ENCODE results near the gene IPCEF1.

IPCEF1 gene

DNA sequence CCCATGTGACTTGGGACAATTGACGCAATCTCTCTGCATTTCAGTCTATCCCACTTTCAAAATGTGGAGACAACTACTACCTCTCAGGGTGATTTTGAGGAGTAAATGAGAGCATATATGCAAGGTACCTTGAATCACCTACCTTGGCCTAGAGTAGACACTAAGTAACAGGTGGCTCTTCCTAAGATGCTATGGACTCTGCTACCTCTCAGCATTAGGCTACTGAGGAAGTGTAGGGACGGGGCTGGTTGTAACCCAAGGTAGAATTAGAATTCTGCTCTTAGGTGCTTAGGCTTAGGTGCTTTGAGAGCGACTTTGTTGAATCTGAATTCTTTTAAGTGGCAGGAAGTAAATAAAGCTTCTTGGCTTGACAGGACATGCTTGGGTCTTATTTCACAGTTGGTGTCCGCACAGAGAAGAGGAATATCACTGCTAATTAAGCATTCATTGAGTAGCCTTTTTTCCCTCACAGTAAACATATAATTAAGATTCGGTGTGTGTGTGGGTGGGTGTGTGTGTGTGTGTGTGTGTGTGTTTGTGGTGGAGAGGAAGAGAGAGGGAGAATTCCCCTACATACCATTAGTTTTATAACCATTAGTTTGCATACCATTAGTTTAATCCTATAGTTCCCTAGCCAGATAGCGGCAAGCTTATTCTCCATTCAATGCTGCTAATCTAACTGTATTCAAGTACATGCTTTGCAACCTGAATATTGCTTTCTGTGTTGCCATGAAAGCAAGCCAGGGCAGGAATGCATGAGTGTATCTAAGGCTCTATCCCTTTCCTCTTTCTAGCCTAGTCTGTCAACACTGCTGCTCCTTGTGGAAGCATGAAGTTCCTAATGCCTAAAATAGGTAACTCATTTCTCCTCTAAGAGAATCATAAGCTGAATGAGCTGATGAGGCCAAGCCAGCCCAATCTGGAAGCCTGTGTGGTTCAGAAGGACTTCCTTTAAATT is 112.5 kb downstream of the IPCEF1 start:
- peak; percentile 19 for DNase-seq

DNA sequence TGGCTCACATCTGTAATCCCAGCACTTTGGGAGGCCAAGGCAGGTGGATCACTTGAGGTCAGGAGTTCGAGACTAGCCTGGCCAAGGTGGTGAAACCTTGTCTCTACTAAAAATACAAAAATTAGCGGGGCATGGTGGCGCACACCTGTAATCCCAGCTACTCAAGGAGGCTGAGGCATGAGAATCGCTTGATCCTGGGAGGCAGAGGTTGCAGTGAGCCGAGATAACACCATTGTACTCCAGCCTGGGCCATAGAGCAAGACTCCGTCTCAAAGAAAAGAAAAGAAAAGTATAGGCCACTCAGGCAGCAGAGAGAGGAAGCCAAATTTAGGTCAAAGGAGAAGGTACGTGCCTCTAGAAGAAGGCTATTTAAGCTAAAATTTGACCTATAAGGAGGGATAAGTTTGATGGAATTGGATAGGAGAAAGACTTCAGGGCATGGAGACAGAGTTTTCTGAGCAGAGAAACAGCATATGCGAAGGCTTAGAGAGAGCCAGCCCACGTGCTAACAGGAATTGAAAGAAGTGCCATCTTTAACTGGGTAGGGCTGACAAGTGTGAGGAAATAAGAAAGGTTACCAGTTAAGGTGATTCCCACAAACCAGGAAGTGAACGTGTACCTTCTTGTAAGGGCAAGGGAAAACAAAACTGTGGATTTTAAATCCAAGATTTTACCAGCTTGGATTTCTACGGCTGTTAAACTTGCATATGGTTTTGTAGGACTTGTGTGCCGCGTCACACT is 113.8 kb downstream of the IPCEF1 start:
- no peak for DNase-seq

DNA sequence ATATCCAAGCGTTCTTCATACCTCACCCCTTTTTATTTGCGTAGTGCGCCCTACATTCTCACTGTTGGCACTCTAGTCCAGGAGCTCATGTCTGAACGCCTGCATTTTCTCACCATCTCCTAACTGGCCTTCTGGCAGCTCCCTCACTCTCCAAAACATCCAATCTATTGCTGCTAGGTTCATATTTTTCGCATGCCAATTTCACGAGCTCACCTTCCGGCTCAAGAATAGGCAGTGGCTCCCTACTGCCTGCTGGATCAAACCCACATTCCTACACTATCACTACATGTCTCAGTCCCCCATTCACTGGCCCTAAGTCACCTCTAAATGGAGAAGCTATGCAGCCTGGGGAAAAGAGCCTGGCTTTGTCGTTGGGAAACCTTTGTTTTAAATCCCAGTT is 115.0 kb downstream of the IPCEF1 start:
- no peak for DNase-seq

DNA sequence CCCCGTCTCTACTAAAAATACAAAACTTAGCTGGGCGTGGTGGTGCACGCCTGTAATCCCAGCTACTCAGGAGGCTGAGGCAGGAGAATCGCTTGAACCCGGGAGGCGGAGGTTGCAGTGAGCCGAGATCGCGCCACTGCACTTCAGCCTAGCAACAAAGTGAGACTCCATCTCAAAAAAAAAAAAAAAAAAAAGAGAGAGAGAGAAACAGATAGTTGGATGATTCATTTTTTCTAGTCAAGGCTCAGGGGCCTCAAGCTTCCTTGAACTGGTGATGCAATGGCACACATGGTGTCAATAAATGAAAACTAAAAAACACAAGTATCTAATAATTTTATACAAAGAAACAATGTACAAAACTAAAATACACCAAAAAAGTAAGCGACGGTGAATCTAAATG is 115.5 kb downstream of the IPCEF1 start:
- peak; percentile 47 for DNase-seq

DNA sequence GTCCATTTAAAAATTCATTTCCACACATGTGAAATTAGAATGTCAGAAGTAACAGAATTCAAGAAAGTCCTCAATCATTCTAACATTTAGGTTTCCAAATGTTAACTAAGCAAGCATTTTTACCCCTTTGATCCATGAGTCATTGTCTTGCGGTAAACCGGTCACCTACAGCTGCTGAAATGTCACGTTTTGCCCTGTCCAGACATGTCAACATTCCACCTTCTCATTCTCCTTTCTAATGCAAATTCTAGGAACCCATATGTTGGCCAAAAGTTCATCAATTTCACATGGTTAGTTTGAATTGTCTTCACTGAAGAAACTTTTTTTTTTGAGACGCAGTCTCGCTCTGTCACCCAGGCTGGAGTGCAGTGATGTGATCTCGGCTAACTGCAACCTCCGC is 117.2 kb downstream of the IPCEF1 start:
- peak; percentile 41 for DNase-seq

DNA sequence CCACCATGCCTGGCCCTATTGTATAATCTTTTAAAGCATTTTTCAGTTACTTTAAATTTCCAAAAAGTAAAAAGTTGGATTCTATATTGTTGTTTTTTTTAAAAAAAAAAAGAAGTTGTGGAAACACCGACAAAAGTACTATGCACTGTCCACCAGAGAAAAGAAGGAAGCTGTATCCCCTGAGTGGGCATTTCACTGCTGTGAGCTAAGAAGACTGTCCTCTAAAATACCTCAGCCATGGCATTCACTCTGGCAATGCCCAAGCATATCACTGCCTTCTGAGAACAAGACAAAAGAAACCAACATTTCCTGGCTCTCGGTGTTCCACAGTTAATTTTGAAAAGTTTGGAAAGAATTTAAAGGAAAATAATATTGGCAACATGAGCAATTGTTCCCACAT is 117.8 kb downstream of the IPCEF1 start:
- no peak for DNase-seq

DNA sequence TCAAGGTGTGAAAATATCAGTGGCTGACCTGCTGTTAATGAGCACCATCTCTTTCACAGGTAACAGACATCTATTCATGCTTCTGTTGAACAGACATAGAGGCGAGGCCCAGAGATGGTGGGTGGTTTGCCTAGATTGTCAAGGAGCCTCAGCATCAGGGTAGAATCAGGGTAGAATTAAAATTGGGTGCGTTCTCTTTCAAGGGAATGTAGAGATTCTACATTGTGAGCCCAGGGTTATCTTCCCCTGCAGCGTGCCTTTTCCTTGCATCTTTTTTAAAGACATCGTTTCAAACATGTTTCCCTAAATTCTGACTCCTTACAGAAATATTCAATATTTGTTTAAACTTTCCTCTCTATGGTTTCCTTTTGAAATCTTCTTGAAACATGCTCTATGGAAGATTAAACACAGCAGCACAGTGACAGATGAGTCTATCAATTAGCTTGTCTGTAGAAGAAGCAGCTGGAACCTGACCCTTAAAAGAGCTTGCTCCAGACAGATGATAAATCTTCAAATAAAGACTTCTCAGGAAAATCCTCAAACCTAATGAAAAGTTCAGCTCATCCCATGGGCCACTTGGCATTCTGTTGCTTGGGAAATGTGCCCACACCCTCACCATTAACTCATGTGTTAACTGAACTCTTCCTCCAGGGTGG is 119.8 kb downstream of the IPCEF1 start:
- DNase-seq: no peak

DNA sequence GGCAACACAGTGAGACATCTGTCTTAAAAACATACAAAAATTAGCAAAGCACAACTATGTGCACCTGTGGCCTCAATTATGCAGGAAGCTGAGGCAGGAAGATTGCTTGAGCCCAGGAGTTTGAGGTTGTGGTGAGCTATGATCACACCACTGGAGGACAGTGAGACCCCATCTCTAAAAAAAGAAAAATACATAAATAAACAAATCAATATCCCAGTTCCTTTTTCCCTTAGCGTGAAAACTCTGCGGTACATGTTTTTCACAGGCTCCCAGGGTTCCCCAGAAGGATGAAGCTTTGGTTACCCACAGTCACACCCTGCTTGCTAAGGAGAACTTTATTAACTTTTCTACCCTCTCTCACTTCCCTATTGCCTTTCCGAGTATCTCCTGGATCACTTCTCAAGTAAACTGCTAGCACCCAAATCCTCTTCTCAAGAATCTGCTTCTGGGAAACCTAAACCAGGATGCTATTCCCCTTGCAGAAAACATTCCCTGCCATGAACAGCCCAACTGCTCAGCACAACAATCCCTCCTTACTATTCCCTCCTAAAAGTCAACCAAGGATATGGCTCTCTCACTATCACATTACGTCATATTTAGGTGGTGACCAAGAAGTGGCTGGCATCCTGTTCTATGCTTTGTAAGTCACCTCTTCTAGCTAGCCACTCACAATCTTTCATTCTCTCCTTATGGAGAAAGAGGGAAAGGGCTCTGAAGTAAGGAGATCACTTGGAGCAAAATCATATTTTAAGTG is 122.4 kb downstream of the IPCEF1 start:
- DNase-seq: no peak

DNA sequence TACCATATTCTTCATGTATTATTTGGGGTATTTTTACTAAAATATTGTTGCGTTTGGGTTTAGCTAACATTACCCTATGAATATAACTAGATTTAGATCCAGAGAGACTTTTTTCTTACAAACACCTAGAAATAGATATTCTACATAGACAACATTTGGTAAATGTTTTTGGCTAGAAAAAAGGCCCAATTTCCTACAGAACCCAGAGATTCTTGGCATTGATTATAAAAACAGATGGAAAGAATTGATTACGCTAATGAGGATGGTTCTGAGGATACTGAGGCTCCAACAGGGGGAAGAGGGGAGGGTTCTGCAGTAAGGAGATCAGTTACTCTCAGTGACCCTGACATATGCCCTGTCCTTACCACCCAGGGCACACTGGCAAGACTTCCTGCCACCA is 123.2 kb downstream of the IPCEF1 start:
- no peak for DNase-seq

DNA sequence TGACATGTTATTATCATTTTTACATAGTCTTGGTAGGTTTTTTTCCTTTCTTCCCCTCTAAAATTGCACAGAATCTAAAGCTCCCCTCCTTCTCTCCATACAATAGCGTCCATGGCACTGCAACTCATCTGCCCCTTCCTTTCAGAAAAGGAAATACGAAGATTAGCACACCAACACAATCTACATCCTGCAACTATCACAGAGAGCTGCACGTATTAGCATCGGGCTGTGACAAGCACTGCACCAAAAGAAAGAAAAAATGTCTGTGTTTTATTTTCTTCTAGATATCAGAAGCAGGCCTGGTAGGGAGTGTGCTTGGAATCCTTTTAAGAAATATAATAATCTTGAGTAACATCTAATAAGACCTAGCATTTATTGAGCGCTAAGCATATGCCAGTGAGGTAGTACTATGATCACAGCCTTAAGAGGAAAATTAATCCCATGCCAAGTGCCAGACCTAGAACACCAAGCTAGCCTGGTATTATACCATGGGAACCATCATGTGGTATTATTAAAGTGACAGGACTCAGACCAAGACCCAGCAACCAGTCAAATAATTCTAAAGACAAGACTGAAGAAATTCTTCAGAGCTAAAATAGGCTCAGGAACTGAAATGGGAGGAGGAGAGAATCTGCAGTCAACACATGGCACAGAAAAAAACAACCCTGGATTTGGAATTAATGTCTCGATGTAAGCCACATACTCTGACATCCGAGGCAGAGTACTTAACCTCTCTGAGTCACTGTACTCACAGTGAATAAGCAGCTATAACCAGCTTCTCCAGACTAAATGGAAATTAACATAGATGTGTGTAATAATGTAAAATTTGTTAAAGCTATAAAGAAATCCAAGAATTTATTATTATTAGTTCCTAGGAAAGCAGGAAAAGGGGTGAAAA is 124.3 kb downstream of the IPCEF1 start:
- DNase-seq: no peak

DNA sequence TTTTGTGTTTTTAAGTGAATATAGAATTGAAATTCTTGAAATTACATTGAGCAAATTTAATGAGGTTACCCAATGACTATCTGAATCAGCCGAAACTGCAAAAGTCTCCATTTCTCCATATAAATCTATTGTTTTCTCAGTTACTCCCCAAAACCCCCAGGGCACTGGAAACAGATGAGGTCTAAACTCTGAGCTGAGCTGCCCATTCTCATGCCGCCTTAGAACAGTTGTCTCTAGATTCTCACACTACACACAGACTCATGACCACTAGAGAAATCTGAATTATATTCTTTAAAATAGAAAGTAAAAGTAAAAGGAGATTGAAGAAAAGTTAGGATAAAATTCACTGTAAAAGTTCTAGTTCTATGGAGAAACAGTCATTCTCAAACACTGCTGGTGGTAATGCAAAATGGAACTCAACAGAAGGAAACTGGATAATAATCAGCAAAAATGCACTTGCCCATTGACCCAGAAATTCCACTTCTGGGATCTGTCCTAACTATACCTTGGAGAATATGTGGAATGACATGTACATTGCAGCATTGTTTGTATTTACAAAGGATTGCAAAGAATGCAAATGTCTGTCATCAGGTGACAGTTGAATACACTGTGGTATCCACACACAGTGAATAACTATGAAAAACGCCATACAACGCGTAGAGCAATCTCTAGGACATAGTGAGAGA is 125.5 kb downstream of the IPCEF1 start:
- DNase-seq: peak; percentile 37

DNA sequence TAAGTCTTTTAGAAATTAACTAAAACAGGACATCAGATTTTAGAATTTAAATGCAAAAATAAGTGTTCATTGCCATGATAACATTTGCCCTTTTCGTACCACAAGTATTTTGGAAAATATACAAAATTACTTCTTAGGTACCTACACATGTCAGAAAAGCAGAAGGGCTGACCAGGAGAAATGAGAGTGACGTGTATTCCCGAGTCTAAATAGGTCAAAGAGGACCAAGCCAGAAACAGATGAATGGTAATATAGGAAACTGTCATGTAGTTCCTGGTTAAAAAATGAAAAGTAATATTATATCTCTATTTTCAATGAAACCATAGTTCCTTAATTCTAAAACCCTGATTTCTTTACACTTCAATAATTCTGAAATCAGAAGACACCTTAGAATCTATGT is 126.2 kb downstream of the IPCEF1 start:
- no peak for DNase-seq

DNA sequence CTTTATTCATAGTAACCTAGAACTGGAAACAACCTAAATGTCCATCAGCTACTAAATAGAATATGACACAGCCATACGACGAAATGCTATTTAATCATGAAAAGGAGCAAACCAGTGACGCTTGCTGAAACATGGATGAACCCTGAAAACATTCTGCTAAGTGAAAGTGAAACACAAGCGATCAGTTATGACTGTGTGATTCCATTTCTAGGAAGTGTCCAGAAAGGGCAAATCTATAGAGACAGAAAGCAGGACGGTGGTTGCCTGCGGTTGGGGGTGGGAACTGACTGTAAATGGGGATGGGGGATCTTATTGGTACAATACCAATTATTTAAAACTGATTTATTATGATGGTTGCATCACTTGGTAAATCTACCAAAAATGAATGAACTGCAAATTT is 126.8 kb downstream of the IPCEF1 start:
- peak; percentile 71 for DNase-seq

DNA sequence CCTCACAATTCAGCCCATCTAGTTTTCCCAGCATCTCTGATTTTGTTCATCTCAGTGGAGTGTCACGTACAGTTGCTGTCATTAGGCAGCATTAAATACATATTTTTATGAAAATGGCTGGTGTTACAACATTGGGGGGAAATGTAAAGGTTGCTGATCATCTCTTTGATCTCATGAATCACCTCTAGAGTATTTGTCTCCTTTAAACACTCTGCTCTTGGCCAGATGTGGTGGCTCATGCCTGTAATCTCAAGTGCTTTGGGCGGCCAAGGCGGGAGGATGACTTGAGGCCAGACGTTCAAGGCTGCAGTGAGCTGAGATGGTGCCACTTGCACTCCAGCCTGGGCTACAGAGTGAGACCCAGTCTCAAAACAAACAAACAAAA is 128.1 kb downstream of the IPCEF1 start:
- no peak for DNase-seq

DNA sequence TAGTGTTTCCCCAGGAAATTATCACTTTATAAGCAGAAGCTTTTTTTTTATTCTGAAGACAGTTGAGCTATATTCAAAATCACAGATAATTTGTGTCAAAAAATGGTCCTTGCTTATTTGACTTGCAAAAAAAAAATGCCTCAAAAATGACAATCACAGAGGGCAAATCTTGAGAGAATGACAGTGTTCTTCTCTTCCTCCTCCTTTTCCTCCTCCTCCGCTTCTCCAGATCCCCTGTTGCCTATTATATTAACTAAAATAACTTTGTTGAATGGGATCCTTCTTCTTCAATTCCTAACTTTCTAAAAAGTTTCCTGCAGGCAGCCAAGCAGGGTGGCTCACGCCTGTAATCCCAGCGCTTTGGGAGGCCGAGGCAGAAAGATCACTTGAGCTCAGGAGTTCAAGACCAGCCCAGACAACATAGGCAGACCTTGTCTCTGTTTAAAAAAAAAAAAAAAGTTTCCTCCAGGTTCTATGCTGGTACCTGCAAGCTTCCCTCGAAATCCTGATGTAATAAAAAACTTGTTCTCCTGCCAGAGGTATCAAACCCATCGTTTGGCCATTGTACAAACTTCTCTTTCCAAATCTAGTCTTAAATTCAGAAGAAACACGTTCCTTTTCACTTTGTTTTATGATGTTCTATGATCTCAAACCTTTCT is 128.6 kb downstream of the IPCEF1 start:
- no peak for DNase-seq

DNA sequence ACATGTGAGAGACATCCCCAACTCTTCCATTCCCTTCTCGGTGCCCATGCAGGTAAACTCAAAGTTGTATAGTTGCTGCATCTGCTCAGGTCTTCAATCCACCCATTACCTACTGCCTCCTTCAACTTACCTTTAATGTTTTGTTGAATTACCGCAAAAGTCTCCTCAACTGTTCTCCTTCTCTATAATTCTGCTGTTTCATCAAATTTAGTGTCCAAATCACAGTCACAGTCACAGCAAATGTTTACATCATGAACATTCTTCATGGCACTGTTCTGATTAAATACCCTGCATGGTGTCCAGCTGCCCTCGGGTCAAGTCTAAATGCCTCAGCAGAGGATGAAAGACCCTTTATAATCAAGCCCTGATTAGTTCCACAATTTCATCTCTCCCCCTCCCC is 130.1 kb downstream of the IPCEF1 start:
- DNase-seq: no peak

DNA sequence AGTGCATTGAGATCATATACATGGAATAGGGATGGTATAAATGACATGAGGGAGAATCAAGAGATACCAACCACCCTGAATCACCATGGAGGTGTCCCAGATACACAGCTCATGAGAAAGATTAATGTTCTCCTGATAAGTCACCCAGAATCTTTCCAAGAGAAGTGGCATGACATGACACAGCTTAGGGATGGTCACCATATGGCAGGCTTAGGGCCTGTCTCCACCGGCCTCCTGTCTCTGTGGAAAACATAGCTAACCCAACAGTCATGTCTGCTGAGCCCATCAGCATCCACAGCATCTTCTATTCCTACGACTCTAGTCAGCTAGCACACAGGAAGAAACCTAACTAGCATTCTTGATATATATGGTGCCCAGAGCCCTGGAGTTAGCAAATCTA is 133.3 kb downstream of the IPCEF1 start:
- DNase-seq: no peak

DNA sequence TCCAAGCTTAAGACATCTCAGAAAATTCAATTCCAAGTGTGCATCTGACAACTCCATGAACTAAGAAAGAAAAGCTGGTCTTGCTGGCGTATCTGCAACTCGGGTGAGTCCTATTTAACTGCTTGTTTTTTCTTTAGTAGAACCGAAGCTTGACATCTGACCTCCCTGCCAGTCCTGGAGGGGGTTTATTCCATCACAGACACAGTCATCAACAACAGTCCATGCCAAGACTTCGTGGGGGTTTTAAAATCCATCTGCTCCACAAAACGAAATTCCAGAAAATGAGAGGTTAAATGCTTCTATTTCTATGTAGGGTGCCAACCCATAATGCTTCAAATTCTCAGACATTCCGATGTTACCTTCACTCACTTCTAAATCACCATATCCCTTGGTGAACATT is 133.9 kb downstream of the IPCEF1 start:
- DNase-seq: no peak

DNA sequence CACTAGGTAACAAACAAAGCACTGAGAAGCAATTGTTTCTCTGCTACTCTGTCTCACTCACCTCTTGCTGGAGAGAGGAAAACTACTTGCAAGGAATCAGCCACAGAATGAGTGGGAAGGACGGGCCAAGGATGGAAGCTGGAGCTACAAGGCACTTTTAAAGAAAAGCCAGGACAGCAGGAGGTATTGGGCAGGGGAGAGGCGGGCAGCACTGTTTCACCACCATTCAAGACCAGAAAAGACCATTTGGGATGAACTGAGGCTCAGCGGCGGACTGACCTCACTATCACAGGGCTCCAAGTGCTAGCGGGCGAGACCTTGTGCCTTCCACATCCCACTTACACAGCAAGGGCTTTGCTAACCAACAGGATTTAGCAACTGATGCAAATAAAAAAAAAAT is 137.4 kb downstream of the IPCEF1 start:
- DNase-seq: no peak

DNA sequence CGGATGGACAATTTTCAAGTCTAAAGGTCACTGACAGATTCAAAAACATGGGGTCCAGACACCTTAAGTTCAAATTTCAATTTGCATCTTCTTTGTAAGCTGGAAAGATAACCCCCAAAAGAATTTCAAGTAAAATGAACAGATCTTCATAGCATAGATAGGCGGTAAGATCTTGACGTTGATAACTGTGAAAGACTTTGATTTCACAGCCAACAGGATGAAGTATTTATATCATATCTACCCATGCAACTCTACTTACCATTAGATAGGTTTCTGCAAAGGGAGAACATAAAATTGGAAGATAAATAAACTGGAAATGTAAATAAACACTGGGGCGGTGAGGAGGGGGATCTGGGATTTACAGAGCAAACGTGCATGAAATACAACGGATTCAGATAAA is 137.8 kb downstream of the IPCEF1 start:
- DNase-seq: no peak

DNA sequence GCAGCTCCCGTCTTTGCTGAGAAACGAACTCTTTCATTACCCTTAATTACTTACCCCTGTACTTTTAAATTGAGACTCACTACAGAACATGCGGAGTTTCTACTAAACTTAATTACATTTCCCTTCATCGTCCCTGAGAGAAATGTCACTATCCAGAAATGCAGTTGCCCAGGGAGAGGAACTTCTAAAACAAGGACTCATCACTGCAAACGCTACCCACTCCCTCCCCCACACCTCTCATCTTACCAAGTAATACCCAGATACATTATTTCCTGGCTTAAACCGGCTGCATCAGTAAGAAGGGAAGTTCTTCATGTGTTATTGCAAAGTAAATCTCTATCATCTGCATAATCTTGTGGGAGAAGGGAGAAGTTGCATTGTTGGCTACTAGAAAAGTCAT is 138.3 kb downstream of the IPCEF1 start:
- DNase-seq: peak; percentile 39
